ENCODE measurements around the gene GAS2L1.

DNA sequence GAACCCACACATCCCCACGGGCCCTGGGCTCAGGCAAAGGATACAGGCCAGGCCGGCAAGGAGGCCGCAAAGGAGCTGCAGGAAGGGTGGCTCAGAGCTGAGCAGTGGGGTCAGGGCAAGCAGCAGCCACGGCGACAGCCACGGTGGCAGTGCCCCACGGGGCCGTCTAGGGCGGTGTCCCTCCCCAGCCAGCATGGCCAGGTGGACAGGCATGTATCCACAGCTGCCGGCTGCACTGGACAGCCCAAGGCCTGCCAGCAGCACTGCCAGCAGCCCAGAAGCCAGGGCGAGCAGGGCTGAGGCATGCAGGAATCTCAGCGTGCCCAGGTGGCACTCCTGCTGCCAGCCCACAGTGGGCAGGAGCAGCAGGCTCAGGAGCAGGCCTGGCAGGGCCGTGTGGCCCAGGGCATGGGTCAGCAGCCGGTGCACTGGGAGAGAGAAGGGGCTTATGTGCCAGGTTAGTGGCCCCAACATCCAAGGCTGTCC lies 42.6 kb upstream of the GAS2L1 start:
- TF ChIP-seq CTCF (tag by site-specific recombination; IDR thresholded peaks at IDR 0.05) (no peak), ZNF423 (tag by site-specific recombination; IDR thresholded peaks at IDR 0.05) (no peak), ZNF555 (tag by site-specific recombination; conservative IDR thresholded peaks at IDR 0.05) (no peak), ZBTB20 (tag by site-specific recombination; IDR thresholded peaks at IDR 0.05) (no peak), ZFP41 (tag by site-specific recombination; IDR thresholded peaks at IDR 0.05; ENCODE audit: borderline replicate concordance) (no peak), TSHZ1 (tag by site-specific recombination; IDR thresholded peaks at IDR 0.05; ENCODE audit: borderline replicate concordance) (no peak), BCL11B (tag by site-specific recombination; IDR thresholded peaks at IDR 0.05; ENCODE audit: low read depth) (no peak), FEZF1 (tag by site-specific recombination; IDR thresholded peaks at IDR 0.05) (no peak), ZNF202 (tag by site-specific recombination; IDR thresholded peaks at IDR 0.05; ENCODE audit: borderline replicate concordance) (no peak), ZNF670 (tag by site-specific recombination; IDR thresholded peaks at IDR 0.05; ENCODE audit: low read depth) (no peak), ZNF23 (tag by site-specific recombination; IDR thresholded peaks at IDR 0.05; ENCODE audit: borderline replicate concordance) (no peak), ZNF664 (tag by site-specific recombination; IDR thresholded peaks at IDR 0.05) (no peak), YY1 (tag by site-specific recombination; IDR thresholded peaks at IDR 0.05) (no peak), ZNF24 (tag by site-specific recombination; IDR thresholded peaks at IDR 0.05) (no peak)

Measured in HEK293 (cell line).